ENCODE results near the gene MOK.

The MOK gene

GRCh38 chr14:102283631-102284129 lies 21.3 kb downstream of the MOK start:
- no peak for DNase-seq (ENCODE audit: low spot score)

GRCh38 chr14:102282751-102283465 lies 22.1 kb downstream of the MOK start:
- DNase-seq (ENCODE audit: low spot score) = no peak

GRCh38 chr14:102280376-102280962 lies 24.5 kb downstream of the MOK start:
- DNase-seq (ENCODE audit: low spot score) = no peak

- DNase-seq (ENCODE audit: low spot score) = no peak
These were observed 25.1 kb downstream of the MOK start for GRCh38 chr14:102279688-102280348.

GRCh38 chr14:102279282-102279681 lies 25.7 kb downstream of the MOK start:
- no peak for DNase-seq (ENCODE audit: low spot score)

- no peak for DNase-seq (ENCODE audit: low spot score)
These were observed 26.4 kb downstream of the MOK start for GRCh38 chr14:102278631-102278935.

- DNase-seq (ENCODE audit: low spot score) = no peak
These were observed 26.9 kb downstream of the MOK start for GRCh38 chr14:102277874-102278630.

GRCh38 chr14:102275866-102276265 lies 29.1 kb downstream of the MOK start:
- DNase-seq (ENCODE audit: low spot score) = no peak

- no peak for DNase-seq (ENCODE audit: low spot score)
These were observed 32.6 kb downstream of the MOK start for GRCh38 chr14:102272392-102272791.

GRCh38 chr14:102264775-102265174 lies 40.2 kb downstream of the MOK start:
- no peak for DNase-seq (ENCODE audit: low spot score)

GRCh38 chr14:102264355-102264754 lies 40.6 kb downstream of the MOK start:
- no peak for DNase-seq (ENCODE audit: low spot score)

GRCh38 chr14:102262929-102263462 lies 42.0 kb downstream of the MOK start:
- DNase-seq (ENCODE audit: low spot score) = no peak

GRCh38 chr14:102258136-102258535 lies 46.8 kb downstream of the MOK start:
- DNase-seq (ENCODE audit: low spot score) = no peak

GRCh38 chr14:102256716-102257115 lies 48.2 kb downstream of the MOK start:
- DNase-seq (ENCODE audit: low spot score) = no peak

GRCh38 chr14:102255401-102256190 lies 49.4 kb downstream of the MOK start:
- DNase-seq (ENCODE audit: low spot score) = no peak

- DNase-seq (ENCODE audit: low spot score) = no peak
These were observed 51.8 kb downstream of the MOK start for GRCh38 chr14:102252834-102253801.

- no peak for DNase-seq (ENCODE audit: low spot score)
These were observed 53.8 kb downstream of the MOK start for GRCh38 chr14:102251161-102251560.

GRCh38 chr14:102250636-102251035 lies 54.3 kb downstream of the MOK start:
- DNase-seq (ENCODE audit: low spot score) = no peak

GRCh38 chr14:102249981-102250380 lies 55.0 kb downstream of the MOK start:
- no peak for DNase-seq (ENCODE audit: low spot score)

- DNase-seq (ENCODE audit: low spot score) = no peak
These were observed 55.9 kb downstream of the MOK start for GRCh38 chr14:102249041-102249440.

All from putamen (tissue), 1 donor.